Measurements from ENCODE around the gene SYT13. TPM values are rescaled to one million over a fixed set of nuclear protein-coding genes. Genes with fewer than 3 reads are reported as not detected.

SYT13 gene
- total RNA-seq, 1 donor from 2014 or later, result 0.06 TPM

DNA sequence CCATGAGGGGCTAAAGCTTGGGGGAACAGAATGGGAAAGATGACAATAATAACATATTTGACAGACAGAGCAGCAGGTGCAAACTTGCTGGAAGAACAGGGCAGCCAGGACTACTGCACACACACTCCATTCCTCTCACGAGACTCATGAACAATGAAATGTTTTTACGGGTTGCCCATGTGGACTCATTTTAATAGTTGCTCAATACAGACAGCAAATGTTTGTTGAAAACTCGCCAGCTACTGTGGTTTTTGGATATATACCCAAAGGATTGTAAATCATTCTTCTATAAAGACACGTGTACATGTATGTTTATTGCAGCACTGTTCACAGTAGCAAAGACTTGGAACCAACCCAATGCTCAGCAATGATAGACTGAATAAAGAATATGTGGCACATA, 10.3 kb downstream of the SYT13 start:
- no peak for DNase-seq (ENCODE audit: extremely low read depth, low read depth, low spot score)

DNA sequence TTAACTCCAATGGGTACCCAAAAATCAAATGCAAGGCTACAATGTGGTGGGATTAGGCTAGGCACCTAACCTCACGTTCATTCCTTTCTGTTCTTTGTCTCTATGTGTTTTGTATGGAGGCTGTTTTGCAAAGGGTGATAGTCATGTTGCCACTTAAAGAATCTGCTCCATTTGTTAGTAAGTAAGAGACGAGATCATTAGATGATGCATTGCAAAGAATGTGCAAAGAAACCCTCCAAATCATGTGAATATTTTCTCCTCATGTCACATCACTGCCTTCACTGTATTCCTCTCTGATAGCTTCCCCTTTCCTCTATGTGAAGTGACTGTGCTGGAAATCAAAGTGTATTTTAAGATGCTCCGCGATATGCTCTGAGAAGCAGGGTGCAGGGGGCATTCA, 11.9 kb downstream of the SYT13 start:
- no peak for DNase-seq (ENCODE audit: extremely low read depth, low read depth, low spot score)

DNA sequence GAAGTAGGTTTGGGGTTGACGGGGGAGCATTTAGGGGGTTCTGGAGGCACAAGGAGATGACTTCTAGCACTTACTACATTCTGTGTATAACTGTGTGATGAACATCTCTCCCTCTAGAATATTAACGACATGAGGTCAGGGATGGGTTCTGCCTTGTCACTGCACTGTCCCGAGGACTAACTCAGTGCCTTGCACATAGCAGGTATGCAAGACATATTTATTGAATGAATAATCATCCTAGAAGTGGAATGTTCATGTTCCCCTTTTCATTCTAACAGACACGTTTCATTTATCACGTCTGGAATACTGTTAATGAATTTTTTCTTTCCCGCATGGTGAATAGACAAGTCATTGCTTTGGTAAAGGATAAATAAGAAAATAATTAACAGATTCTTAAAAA, 12.6 kb downstream of the SYT13 start:
- DNase-seq (ENCODE audit: extremely low read depth, low read depth, low spot score), result no peak

DNA sequence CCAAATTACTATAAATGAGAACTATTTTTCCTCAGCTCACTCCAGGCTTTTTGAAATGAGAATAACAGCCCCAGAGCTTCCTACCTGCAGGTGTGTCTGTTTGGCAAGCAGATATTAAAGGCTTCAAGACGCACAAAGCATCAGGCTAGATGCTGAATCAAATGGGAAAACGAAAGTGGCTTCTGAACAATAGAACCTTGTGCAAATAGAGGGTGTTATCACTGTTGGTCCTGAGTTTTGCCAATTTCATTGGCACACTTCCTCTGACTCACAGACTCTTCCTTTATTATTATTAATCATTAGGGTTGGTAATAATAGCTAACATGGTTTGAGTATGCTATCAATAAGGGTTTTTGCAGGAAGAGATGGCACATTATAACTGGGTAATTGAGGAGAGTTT, 13.4 kb downstream of the SYT13 start:
- no peak for DNase-seq (ENCODE audit: extremely low read depth, low read depth, low spot score)

DNA sequence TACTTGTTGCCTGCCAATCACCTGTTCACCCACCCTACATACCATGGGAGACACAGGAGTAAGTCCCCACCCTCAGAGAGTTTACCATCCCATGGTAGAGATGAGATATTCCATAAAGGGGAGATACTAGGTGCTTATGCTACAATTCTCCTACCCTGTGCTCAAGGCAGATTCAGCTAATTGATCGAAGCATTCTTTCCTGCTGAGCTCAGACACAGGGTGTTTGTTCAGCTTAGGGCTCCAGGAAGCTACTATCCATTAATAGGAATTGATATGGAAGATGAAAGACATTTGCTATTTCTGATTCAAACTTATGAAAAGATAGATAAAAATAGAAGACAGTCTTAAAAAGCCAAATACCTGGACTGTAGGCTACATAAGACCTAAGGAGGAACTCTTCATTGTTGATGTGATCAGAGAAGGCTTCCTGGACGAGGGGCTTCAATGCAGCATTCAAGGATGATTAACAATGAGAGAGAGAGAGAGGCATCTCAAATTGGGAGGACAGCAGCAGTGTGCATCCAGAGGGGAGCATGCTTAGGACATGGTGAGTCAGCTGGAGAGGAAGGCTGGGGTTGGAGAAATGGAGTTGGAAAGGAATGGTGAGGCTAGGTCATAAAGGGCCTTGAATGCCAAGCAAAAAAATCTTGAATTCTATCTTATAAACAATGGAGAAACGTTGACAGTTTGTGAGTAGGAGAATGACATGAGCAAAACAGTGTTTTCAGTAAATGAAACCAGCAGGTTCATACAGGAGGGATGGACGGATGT, 15.0 kb downstream of the SYT13 start:
- DNase-seq (ENCODE audit: extremely low read depth, low read depth, low spot score), result no peak

DNA sequence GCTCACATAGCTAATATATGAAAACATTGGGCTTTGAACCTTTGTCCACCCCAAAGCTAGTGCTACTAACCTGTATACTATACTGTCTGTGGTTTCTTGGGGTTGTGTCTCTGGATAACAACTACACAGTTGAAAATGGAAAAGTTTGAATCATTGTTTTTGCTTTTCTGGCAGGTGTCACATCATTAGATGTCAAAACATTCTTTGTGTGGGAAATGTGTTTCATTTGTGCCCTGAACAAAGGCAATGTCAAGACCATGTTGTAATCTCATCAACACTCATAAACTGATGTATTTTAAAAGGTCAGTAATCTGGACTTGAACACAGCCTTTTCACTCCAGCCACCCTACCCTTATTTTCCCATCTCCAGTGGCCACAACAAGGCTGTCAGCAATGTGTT, 16.5 kb downstream of the SYT13 start:
- no peak for DNase-seq (ENCODE audit: extremely low read depth, low read depth, low spot score)

DNA sequence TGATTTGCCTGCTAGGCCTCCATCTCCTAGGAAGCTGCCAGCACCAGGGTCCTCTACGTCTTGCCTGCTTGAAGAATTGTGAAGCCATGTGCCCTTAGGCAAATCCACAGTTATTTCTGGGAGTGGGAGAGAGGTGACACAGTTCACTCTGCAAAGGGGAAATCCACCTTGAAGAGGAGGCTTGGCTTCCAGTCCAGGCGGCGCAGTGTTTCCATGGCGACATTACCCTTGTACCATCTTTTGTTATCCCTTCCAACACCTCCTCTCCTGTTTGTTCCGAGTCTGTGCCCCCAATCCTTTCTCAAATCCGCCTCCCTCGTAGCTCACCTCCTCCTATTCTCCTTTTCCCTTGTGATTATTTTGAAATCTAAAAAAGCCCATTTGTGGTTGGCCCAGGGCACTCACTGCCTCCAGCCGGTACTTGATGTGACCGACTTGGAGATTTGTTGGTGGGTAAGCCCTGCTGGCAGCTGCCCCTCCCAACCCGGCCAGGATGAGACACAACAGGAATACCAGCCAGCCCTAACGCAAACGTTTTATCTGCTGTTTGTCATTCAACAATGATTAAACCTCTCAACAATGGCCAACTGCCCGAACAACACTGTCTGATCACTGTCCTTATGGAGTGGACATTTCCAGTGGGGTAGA, 18.4 kb downstream of the SYT13 start:
- no peak for DNase-seq (ENCODE audit: extremely low read depth, low read depth, low spot score)

DNA sequence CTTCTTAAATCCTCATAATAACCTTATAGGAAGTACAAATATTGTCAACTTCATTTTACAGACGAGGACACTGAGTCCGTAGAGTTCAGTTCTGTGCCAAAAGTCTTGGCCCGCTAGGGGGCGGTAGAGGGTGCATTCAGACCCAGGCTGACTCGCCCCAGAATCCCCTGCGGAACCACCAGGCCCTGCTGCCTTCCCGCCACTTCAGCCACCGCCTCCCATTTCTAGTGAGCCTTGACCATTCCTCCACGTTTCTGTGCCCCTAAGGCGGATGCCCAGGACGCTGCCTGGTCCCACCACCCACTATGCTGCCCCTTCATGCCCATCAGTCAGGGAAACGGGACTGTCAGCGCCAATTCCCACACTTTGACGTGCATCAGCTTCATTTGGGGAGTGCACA, 19.1 kb downstream of the SYT13 start:
- no peak for DNase-seq (ENCODE audit: extremely low read depth, low read depth, low spot score)

DNA sequence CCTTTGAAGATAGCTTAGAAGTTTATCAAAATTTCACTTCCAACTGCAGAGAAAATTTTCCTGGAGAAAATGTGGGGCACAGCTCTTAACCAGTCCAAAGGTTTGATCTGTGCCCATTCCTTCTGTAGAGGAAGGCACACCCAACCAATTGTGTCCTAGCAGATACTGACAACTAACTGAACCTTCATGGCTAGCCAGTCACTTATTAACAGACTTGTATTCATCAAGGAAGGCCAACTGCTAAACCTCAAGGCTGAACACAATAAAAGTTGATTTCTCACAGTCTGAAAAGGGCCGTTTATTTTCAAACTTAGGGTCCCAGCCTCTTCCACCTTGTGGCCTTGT, 19.5 kb downstream of the SYT13 start:
- DNase-seq (ENCODE audit: extremely low read depth, low read depth, low spot score), result no peak

DNA sequence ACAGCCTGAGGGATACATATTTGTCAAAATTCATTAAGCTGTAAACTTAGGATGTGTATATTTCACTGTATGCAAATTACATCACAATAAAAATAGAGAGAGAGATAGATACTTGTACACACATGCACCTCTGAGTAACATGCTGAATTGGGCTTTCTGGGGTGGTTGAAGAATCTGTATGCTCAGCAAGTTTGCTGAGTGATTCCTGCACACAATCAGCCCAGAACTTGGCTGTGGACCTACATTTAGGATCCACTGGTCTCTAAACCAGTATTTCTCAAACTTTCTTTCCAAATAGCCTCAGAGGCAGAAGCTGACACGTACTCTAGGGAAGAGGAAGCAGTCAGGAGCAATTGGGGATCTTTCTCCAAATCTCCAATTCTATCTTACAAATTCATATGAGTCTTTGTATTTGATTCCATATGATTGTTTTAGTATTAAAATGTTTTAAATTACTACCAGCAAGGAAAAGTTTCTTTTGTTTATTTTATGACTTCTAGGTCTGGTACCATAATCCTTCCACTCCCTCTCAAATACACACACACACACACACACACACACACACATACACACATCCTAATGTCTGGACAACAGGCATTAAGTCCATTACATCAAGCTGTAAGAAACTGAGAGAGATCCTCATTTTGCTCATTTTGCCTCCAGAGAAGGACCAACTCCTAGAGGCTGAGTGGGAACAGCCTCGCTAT, 20.0 kb downstream of the SYT13 start:
- DNase-seq (ENCODE audit: extremely low read depth, low read depth, low spot score), result no peak

DNA sequence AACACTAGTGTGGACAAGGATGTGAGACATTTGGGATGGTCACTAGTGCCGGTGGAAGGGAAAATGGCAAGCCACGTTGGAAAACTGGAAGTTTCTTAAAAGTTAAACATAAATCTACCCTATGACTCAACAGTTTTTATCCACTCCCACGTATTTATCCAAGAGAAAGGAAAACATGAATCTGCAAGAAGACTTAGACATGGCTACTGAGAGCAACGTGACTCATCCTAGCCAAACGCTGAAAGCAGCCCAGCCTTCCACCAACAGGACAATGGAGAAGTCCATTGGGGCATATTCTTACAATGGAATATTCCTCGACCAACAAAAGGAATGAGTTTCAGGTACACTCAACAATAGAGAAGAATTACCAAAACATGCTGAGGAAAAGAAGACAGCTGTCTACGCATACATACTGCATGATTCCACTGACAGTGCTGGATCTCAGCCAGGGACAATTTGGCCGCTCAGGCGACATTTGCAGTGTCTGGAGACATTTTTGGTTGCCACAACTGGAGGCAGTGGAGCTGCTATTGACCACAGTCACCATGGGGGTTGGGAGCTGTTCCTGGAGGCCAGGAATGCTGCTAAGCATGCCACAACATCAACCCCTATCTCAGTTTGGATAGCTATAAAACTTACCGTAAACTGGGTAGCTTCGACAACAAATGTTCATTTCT, 21.2 kb downstream of the SYT13 start:
- DNase-seq (ENCODE audit: extremely low read depth, low read depth, low spot score), result peak; percentile 47

DNA sequence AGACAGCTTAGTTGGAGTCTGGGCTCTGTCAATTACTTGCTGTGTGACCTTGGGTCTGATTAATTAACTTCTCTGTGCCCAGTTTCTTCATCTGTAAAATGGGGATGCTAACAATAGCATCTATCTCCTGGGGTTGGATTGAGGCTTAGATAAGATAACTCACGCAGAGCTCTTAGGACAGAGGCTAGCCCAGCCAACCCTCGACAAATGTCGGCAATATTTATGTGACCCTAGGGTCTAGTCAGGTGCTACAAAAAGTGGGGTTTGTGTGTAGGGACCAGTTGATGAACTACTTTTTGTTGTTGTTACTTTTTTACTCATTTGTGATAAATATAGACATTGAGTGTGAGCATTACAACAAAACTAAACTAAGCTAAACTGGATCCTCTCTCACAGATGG, 22.4 kb downstream of the SYT13 start:
- no peak for DNase-seq (ENCODE audit: extremely low read depth, low read depth, low spot score)

DNA sequence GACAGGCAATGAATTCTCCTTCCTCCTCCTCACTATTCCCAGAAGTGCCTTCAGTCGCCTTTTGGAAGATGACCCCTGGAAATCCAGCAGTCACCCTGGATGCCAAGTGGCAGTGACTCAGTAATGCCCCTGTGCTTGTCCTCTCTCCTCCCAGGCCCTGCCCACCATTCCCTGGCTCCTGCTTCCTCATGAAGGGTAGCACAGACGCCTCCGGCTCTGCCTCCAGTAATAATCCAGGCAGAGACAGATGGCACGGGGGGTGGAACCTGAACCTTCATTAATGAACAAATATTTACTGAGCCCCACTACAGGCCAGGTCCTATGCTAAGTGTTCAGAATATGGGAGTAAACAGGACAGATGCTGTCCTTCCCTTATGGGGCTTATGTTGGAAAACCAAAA, 23.2 kb downstream of the SYT13 start:
- no peak for DNase-seq (ENCODE audit: extremely low read depth, low read depth, low spot score)

DNA sequence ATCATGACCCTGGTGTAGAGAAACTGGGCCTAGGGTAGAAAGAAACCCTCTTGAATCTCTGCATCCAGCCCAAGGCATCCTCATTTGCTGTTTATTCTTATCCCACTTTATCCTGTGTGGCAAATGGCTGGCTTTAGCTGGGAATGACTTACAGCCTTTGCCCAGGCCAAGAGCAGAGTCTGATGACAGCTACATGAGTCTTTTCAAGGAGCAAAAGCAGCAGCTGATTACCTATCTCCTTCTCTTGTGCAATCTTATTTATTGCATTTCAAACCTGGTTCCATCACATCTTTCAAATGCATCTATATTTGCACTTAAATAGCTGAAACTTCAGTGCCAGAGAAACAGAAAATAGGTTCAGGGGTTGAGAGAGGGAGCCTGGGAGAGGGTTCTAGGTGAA, 26.1 kb downstream of the SYT13 start:
- DNase-seq (ENCODE audit: extremely low read depth, low read depth, low spot score), result no peak

DNA sequence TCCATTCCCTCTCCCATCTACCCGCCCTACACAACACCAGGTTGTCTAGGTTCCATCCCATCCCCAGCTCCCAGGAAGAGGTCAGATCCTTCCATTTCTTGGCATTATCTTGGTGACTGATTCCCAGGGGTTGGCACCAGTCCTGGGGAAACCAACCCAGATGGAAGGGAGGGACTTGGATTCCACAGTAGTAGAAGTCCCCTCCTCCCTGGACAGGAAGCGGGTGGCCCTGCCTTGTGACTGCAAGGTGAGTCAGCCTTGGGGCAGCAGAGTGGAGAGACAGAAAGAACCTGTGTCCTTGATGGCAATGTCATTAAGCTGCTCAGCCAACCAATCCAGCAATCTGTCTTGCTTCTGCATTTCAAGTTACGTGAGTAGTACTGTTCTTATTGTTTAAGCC, 26.5 kb downstream of the SYT13 start:
- no peak for DNase-seq (ENCODE audit: extremely low read depth, low read depth, low spot score)

DNA sequence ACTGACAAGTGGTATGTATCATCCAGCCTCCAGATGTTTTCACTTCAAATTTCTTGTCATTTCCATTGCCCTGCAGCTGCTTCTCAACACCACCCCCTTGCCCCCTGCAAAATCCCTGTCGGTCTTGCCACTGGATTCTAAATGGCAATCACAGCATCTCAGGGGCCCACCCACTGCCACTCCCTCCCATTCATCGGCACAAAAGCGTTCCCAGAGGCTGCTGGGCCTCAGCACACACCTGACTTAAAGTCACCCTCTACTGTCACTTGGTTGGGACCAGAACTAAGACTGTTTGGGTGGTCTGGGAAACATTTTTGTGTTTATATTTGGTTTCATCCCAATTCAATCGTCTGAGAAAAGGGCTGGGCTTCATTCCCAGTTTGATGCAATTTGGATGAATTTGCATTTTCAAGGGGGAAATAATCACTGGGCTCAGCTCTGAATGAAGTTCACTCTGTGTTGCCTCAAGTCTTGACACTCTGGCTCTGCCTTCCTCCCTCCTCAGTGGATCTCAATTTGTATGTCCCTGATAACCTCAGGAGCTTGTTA, 27.1 kb downstream of the SYT13 start:
- DNase-seq (ENCODE audit: extremely low read depth, low read depth, low spot score), result no peak

DNA sequence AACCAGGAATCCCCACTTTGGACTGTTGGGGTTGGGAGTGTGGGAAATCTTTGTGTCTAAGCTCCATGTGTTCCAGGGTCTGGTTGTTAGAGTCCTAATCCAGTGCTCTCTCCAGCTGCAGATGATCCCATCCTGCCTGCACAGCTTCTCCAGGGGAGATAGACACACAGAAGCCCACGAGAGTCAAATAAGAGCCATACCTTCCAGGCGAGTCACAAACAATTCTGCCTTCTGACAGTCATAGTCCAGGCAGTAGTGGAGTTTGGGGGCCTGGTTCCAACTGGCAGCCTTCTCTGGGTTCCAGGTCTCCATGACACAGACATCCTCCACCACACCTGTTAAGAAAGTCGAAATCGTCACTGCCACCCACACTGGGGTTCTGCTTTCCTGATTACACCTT, 32.1 kb downstream of the SYT13 start:
- DNase-seq (ENCODE audit: extremely low read depth, low read depth, low spot score), result no peak

DNA sequence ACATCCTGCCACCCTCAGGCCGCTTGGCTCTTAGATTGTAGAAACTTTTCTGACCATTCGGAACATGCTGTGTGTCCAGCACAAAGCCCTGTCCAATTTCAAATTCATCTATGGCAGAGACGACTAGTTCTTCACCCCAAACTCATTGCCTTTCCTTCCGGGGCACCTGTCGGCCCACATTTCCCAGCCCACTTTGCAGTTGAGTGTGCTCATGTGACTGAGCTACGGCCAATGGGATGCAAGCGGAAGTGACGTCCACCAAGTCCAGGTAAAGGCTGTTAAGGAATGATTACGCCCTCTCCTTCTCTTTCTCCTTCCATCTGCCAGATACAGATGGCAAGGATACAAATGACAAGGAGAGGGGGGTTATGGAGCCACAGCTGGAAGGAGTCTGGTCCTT, 32.5 kb downstream of the SYT13 start:
- DNase-seq (ENCODE audit: extremely low read depth, low read depth, low spot score), result no peak

DNA sequence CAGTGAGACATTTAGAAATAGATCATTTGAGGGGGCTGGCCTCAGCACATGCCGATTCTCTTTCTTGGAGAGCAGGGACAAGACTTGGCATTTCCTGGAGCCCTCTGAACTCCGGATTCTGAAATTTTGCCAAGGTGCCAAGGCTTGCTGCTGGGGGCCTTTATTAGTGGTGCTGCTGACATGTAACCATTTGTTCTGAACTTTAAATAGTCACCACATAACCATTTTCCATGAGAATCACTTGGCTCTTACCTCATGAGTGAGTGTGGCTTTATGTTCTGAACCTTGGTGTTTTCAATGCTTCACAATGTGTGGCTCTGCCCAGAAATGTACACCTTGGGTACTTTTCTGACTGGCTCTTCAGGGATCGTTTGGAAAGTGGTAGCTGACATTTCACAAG, 33.3 kb downstream of the SYT13 start:
- DNase-seq (ENCODE audit: extremely low read depth, low read depth, low spot score), result no peak

DNA sequence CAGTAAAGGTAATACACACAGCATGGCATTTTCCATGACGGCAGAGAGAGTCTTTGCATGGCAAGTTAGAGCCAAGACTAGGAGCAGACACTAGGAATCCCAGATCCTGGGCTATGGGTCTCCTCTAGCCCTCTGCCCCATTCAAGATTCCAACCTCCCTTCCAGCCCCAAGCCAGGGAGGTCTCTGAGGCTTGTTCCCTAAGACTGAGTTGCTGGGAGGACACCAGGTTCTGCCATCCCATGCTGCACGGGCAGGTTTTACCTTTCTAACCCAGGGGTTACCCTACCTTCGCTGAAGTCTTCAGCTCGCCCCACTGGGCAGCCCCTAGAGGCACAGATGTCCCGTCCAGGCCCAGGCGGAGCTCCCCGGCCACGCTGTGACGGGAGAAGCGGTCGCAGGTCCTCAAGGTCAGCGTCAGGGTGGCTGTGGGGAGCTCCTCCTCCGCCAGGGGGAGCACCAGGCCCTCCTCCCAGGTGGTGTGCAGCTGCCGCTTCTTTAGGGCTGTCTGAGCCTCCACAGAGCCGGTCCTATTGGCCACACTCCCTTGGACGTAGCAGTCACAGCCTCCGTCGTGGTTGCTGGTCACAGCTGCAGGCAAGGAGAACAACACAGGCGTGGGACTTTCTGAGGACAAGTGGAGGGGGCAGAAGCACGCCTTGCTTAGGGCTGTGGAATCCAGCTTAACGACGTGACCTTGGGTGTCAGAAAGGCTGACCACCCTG, 33.8 kb downstream of the SYT13 start:
- no peak for DNase-seq (ENCODE audit: extremely low read depth, low read depth, low spot score)
